NCI-H128 (cell line): Measurements from ENCODE around the gene GSDME.

Experiments used
- DNase-seq: peaks from one replicate; lab custom pipeline; 2025; ENCODE audit not compliant: unreplicated experiment; lab: John Stamatoyannopoulos, UW

GSDME gene

DNA sequence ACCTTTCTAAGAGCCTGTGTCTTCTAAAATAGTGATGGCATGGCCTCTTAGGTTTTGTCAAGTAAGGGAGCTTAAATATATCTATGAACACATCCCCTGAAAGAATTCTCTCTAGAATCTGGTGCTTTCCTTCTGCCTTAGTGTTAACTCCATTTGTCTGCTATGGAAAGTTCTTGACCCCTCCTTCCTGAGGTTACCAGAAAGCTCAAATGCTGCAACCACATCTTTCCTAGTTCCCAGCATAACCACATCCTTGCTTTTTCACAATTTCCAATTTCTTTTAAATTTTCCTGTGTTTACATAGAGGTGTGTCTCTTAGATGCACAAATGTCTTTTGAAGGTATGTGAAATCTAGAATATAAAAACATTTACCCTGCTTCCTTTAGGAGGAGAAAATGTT, 16.4 kb upstream of the GSDME start:
- no peak for DNase-seq

DNA sequence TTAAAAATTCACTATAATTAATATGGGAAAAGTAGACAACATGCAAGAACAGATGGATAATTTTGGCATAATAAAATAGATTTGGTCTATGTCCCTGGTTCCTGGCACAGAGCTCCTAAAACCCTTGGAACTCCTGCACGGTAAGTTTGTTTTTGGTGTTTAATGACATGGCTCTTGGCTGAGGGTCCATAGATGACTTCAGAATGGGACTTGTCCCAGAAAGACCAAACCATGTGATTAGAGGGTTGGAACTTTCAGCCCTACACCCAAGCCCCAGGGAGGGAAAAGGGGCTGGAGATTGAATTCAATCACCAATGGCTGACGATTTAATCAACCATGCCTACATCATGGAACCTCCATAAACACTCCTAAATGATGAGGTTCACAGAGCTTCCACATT, 12.6 kb upstream of the GSDME start:
- no peak for DNase-seq

DNA sequence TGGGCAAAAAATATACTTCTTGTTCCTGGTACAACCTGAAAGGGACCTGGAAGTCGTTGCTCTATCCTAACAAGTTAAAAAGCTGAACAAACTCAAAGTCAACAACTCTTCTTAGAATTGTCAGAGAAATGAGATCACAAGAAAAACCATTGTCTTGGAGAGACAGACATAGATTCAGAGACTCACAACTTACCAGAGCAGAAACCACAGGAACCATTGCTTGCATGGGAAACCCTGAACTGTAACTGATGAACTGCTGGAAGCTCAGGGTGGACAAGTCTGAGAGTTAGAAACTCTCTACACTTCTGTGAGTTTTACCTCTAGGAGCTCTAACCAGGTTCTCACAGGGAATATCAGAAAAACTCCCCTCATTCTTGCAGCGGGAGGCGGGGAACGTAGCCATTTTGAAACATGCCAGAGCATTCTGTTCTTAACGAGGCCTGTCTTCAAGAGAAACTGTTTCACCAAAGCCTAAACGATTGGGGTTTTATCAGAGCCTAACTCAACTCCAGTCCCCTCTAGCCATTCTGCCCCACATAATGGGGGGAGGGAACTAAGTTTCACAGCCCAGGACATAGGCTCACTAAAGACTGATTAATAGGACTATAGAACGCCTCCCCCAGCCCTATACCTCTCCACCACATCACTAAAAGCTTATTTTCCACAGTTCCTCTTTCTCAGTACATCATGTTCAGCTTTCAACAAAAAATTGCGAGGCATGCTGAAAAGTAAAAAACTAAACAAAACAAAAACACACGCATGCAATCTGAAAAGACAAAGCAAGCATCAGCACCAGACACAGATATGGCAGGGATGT, 12.0 kb upstream of the GSDME start:
- no peak for DNase-seq

DNA sequence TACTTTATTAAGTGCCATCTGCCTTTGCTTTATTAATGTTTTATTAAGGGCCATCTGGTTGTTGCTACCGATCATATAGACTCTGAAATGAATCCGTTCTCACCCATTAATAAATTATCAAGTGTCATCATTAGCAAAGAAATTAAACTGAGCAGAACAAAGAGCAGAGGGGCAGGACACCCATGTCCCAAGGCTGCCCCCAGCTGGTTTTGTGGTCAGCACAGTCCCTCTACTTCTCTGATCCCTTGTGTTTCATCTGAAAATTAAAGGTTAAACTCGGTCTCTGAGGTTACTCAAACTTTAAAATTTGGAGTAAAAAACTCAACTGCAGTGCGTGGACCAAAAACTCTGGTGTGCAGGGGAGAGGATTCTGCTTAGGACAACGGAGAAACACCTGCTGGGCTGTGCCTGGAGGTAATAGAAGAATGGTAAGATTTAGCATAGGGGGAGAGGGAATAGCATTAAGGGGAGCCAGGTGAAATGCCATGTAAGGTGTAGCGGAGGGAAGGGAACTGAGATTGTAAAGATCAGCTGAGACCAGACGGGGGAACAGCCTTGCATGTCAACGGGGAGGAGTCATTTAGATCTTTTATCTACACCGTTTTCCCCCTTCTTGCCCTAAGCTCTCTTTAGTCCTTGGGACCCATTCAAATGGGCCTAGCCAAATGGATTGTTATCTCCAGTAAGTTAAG, 10.8 kb upstream of the GSDME start:
- no peak for DNase-seq

DNA sequence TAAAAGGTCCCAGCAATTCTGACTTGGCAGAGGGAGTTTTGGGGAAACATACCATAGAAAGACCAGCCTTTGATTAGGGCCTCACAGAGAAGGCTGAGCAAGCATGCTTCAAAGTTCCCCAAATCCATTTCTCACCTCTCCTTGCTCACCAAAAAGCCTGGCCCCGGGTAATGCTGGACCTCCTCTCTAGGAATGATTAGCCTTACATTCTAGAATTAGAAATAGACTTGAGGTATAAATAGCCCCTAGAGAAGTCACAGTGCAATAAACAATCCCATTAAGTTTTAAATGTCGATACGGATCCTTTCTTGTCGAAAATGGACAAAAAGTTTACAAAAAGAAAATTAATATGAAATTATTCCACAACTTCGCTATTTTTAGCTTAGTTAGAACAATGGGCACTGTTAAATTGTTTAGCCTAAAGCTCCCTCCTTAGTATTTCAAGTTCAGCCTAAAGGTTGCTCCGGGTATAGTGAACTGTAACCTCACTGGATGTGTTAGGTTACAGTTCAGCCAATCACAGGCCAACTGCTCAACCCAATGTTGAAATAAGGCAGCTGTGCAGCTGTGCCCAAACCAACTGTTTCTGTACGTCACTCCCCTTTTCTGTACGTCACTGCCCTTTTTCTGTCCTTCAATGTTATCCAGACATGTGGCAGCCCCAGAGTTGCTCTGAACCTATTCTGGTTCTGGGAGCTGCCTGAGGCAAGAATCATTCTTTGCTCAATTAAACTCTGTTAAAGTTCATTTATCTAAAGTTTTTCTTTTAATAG, 7.9 kb upstream of the GSDME start:
- DNase-seq = no peak

DNA sequence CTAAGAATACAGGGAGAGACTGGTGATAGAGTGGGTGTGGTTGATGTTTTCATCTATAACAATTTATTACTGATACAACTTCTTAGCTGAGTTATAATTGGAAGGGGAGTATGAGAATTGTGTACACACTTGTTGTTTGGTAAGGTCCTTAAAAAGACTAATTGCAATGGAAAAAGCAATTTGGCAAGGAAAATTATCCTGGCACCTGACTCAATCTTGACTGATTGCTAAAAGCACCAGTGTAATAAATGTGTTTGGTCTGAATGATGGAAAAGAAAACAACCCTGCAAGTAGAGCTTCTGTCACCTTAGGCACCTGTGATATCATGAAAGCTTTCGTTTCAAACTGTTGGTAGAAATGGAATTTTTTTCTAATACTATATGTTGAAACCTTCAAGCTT, 6.7 kb upstream of the GSDME start:
- no peak for DNase-seq

DNA sequence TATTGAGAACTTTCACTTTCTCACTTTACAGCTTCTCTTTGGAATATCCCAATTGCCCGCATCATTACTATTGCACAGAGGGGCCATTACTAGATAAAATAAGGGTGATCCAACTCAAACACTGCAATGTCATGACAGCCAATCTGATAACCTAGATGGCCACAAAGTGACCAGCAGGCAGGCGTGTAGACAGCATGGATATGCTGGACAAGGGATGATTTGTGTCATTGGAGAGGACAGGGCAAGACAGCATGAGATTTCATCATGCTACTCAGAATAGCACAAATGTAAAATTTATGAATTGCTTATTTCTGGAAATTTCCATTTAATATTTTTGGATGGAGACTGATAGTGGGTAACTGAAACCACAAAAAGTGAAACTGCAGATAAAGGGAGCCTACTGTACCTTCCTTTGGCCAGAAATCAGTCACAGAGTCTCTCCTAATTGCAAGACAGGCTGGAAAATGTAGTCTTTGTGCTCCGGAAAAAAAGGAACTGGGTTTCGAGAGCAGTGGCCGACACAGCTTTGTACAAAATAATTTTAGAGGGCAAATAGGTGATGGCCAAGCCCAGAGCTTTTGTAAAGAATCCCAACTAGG, 6.1 kb upstream of the GSDME start:
- no peak for DNase-seq

DNA sequence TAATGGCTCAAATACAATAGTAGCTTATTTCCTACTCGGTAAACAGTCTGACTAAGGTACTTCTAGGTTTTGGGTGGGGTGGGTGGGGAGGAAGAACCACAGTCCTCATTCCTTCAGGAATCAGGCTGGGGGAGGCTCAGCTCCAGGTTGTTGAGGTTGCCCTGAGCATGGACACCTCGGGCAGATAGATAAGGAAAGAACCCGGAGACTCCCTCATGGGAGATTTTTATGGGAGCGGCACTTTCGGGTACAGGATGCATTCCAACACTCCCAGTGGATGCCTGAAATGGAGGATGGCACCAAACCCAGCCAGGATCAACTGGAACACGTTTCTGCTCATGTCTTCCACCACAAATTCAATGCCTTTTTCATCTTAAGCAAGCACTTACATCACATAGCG, 5.5 kb upstream of the GSDME start:
- no peak for DNase-seq

DNA sequence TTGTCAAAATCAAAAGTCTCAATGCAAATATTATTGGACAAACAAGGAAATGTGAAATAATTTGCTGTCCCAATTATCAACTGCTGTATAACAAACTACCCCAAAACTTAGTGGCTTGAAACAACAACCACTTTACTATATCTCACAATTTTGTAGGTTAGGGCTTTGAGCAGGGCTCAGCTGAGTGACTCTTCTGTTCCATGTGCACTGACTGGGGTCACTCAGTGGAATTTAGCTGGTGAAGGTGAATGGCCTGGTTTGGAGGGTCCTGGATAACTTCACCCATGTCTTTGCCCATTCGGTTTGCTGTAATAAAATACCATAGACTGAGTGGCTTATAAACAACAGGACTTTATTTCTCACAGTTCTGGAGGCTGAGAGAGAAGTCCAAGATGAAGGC, 3.7 kb upstream of the GSDME start:
- DNase-seq = no peak

DNA sequence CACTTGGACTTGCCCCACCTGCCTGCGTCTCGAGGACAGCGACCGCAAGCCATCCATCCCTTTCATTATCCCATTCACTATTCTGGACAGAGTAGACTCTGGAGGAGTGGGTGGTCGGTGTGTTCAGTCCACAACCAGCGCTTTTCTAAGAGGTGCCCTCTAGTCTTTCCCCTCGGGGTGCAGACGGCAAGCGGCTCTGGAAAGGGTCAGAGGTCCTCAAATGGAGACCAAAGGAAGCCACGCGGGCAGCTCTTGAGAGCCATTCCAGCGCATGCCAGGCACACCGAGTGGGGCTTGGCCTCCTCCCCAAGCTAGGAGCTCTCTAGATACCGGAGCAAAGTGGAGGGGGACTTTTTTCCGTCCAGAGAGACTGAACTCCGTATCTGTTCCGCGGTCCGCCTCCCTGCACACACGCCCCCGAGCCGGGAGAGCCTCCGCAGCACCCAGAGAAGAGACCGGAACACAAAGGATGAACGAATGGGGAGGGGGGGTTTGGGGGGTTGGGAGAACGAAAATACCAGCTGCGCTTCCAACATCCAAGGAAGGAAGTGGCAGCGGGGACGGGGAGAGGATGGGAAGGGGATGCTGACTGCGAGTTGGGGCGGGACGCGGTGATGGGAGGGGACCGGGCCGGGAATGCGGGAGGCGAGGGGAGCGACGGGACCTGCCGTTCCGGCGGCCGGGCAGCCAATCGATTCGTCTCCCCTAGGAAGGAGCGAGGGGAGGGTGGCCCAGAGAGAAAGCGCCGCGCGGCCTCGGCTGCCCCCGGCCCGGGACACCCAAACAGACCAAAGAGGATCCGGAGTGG, 515 bp downstream of the GSDME start:
- DNase-seq = no peak

DNA sequence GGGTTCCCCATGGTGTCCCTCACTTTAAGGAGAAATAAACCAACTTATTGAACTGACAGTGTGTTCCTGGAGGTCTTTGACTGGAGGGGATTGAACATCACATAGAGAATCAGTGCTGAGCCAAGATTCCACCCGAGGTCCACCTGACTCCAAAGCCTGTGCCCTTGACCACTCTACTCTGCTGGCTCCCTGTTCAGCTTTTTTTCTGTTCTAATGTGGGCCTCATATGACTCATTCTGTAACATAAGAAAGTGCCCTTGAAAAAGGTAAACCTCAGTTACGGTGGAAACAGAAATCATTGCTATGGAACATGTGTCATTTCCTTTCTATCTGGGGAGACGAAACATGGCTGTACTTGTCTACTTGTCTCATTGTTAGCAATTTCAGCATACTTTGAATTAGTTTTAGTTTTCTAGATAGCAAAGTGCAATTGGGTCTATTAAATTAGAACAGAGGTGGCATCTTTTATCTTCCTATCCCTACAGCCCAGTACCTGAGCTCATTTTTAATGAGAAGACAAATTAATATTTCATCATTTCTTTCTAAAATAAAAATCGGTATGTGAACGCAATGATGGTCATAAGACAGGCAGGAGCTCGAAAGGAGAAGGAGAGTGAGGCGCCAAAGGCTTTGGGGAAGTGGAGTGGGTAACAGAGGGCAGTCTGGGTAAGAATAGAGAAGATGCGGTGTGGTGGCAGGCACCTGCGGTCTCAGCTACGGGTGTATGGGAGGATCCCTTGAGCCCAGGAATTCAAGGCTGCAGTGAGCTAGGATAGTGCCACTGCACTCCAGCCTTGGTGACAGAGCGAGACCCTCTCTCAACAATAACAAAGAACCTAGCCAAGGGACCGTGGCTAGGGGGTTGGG, 1.5 kb downstream of the GSDME start:
- DNase-seq = no peak

DNA sequence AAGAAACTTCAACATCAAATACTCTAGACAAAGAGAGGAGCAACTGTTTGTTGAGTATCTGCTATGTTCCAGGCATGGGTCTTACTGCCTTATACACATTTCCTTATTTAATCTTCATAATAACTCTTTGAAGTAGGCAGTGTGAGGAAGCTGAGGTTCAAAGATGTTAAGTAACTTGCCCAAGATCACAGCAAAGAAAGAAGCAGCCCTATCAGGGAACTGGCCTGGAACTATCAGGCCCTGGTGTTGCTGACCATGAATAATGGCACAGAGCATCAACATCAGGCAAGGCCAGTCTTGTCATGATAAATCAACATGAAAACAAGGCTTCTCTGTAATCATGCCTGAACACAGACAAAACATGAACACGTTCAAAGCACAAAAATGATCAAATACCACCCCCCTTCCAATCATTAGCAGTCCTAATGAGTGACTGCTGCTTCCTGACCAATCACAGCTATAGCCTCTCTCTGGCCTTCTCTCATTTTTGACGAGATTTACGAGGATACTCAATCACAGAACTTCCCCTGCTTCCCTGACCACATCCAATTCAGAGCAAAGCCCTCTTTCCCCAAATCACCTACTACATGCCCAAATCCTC, 2.3 kb downstream of the GSDME start:
- DNase-seq = no peak

DNA sequence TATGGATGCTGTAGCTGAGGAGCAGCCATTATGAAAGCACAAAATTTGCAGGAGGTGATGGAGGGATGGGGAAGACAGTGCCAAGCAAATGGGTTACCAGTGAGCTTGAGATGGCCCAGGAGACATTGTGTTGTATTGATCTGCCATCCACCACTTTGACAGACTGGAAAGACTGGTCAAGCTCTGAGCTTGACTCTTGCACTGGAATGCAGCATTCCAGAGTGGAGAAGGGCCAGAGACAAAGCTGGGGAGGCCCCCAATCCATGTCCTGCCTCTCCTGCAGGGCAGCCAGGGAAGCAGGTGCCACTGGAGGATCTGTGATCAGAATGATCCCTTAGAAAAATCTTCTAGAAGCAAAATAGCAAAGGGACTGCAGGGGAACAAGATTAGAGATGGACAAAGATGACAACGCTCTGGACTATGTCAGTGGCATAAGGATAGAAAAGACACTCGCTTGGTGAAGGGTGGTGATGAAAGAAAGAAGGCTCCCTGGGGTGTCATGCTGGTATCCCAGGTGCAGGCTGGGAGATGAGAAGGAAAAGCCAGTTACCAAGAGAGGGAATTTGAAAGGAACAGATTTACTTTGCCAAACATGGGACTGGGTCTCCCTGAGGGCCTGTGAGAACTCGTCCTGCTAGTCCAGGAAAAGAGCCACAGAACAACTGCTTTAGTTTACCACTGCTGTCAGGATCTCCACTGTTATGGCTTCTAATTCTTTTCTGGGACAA, 5.0 kb downstream of the GSDME start:
- no peak for DNase-seq

DNA sequence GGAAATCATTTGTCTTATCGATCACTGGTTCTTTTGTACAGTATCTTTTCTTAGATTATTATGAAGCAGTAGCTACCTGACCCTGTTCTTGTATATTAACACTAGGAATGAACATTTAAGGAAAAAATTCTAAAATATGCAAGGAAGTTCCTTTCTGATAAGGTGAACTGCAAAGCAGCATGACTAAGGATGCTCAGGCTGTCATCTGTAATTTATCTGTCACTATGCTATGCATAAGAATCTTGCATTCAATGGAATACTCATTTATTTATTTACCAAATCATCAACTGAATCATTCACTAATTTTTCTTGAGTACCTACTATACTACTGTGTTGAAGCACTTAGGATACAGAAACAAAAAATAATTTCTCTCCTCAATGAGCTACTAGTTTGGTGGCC, 5.8 kb downstream of the GSDME start:
- no peak for DNase-seq

DNA sequence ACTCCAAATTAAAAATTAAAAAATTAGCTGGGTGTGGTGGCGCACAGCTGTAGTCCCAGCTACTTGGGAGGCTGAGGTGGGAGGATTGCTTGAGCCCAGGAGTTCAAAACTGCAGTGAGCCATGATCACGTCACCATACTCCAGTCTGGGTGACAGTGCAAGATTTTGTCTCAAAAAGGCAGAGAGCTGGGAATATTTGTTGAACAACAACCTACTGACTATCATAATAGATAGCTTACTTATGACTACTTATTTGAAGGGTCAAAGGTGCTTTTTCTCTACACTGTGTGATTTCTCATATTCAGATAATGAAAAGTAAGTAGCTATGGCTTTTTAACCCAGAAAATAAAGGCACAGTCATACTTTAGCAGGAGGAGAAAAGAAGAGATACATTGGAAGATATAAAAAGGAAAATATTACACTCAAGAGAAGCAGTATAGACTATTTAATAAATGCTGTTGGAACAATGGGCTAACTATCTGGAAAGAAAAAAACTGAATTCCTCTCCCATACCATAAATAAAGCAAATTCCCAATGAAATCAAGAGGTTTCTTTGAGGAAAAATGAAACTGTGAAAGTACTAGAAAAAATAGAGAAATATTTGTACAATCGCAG, 6.7 kb downstream of the GSDME start:
- no peak for DNase-seq

DNA sequence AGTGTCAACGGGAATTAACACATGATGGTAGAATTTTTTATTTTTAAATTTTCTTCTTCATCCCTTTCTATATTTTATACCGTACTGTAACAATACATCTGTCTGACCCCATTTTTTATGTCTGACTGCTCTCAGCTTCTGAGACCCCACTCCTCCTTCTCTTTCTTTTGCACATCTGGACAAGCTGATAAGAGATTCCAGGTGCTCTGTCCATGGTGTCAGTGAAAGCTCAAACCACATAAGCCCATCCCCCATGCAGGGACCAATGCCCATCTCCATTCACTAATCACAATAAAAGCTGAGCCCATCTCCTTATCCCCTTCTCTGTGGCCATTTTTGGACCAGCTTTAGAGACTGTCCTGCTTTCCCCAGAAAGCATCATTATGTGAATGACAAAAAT, 8.7 kb downstream of the GSDME start:
- DNase-seq = no peak

DNA sequence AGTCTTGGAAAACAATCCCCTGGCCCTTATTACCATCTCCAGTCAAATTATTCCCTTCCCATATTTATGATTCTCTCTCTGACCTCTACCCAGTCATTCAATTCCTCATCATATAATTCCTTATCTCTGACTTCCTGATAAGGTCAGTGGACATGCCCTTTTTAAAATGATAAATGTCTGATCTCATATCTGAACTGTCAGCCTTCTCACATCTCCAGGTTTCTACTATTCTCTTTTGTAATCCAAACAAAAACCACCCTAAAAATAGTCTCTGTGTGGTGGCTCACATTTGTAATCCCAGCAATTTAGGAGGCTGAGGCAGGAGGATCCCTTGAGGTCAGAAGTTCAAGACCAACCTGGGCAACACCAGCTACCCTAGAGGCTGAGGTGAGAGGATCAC, 11.9 kb downstream of the GSDME start:
- DNase-seq = no peak

DNA sequence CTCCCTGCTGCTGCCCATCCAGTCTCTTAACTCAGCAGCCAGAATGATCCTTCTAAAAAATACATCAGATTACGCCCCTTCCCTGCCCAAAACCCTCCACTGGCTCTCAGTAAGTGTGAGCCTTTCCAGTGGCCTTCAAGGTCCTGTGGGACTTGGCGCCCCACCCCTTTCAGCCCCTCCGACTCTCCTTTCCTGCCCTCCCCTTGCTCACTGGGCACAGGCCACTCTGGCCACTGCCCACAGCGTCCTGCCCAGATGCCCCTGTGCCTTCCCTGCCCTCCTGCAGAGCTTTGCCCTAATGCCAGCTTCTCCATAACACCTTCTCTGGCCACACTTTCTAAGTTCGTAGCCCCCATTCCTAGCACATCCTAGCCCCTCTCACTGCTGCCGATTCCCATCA, 13.8 kb downstream of the GSDME start:
- no peak for DNase-seq
